WERI-Rb-1 (cell line): ENCODE measurements around the gene AKR7A2.

ENCODE experiments used
- DNase-seq: peaks from one replicate; pipeline ENCODE4 v3.0.0-alpha.2; 2020
- H3K27ac ChIP-seq: fragments of 250-450 bp; sonication (Bioruptor Pico); 2 replicates; pipeline ENCODE4 v1.5.1; 2020; ENCODE audit warnings: mild to moderate bottlenecking, moderate library complexity
- H3K27me3 ChIP-seq: fragments of 250-450 bp; sonication (Bioruptor Pico); 2 replicates; pipeline ENCODE4 v1.5.1; 2021; ENCODE audit warnings: mild to moderate bottlenecking, low read depth, moderate library complexity; ENCODE audit not compliant: insufficient read depth, severe bottlenecking
- H3K36me3 ChIP-seq: fragments of 250-450 bp; sonication (Bioruptor Pico); 2 replicates; pipeline ENCODE4 v1.5.1; 2020; ENCODE audit warnings: mild to moderate bottlenecking, moderate library complexity
- H3K4me3 ChIP-seq: 2 replicates; pipeline ENCODE4 v1.5.1; 2011; ENCODE audit warnings: low read depth, mild to moderate bottlenecking, control low read depth, low read length
- H3K9me3 ChIP-seq: fragments of 250-450 bp; sonication (Bioruptor Pico); 2 replicates; pipeline ENCODE4 v1.5.1; 2021; ENCODE audit warnings: mild to moderate bottlenecking, moderate library complexity; ENCODE audit not compliant: severe bottlenecking
- CTCF ChIP-seq: IDR thresholded peaks from 2 replicates; pipeline ENCODE4 v1.5.1; 2011; ENCODE audit warnings: low read depth, mild to moderate bottlenecking, control low read depth, inconsistent platforms, low read length

Gene AKR7A2

GRCh38 chr1:19310061-19310460 lies 1.9 kb downstream of the AKR7A2 start:
- TF ChIP-seq CTCF: no peak
- Histone ChIP-seq H3K27ac (no peak overlapping the region), H3K9me3 (no peaks in the 10 kb centered on the region), H3K4me3 (no peak overlapping the region), H3K27me3 (no peaks in the 10 kb centered on the region), H3K36me3 (peaks cover 59% of the 10 kb centered on the region)
- no peak for DNase-seq

GRCh38 chr1:19309123-19309813 lies 2.7 kb downstream of the AKR7A2 start:
- TF ChIP-seq CTCF: no peak
- no peak overlapping the region for H3K4me3 ChIP-seq
- no peaks in the 10 kb centered on the region for H3K9me3 ChIP-seq
- no peak overlapping the region for H3K27ac ChIP-seq
- no peak for DNase-seq
- no peaks in the 10 kb centered on the region for H3K27me3 ChIP-seq
- peaks cover 67% of the 10 kb centered on the region for H3K36me3 ChIP-seq

- H3K27ac ChIP-seq: no peak overlapping the region
- no peaks in the 10 kb centered on the region for H3K27me3 ChIP-seq
- no peak overlapping the region for H3K4me3 ChIP-seq
- no peak for TF ChIP-seq CTCF
- DNase-seq: no peak
- H3K9me3 ChIP-seq: no peaks in the 10 kb centered on the region
- peaks cover 69% of the 10 kb centered on the region for H3K36me3 ChIP-seq
Observed at GRCh38 chr1:19308509-19308907, 3.4 kb downstream of the AKR7A2 start.

GRCh38 chr1:19307794-19308508 lies 4.0 kb downstream of the AKR7A2 start:
- Histone ChIP-seq H3K36me3 (peaks cover 70% of the 10 kb centered on the region), H3K4me3 (no peak overlapping the region), H3K27ac (no peak overlapping the region), H3K9me3 (no peaks in the 10 kb centered on the region), H3K27me3 (no peaks in the 10 kb centered on the region)
- no peak for TF ChIP-seq CTCF
- DNase-seq: no peak

GRCh38 chr1:19306941-19307340 lies 5.0 kb downstream of the AKR7A2 start:
- no peak overlapping the region for H3K27ac ChIP-seq
- DNase-seq: no peak
- H3K36me3 ChIP-seq: peaks cover 73% of the 10 kb centered on the region
- H3K27me3 ChIP-seq: no peaks in the 10 kb centered on the region
- no peak overlapping the region for H3K4me3 ChIP-seq
- no peaks in the 10 kb centered on the region for H3K9me3 ChIP-seq
- no peak for TF ChIP-seq CTCF
